HepG2 (cell line): ENCODE data around the gene TMEM114. TPM values are rescaled to one million over a fixed set of nuclear protein-coding genes. Genes with fewer than 3 reads are reported as not detected.

Experiments used
- CREM ChIP-seq, 2 experiments: sonication (generic) in 1 of 2; formaldehyde crosslinking in 1 of 2; IDR thresholded peaks; 2 replicates each; pipeline versions ENCODE4 v1.4.0 to v1.6.1; 2016 to 2020; ENCODE audit warnings: antibody characterized with exemption in 1 of 2, mild to moderate bottlenecking in 1 of 2, missing genetic modification reagents in 1 of 2
- FOXO4 ChIP-seq: sonication (generic); formaldehyde crosslinking; conservative IDR thresholded peaks from 2 replicates; pipeline ENCODE4 v1.8.1; 2023; ENCODE audit warnings: missing genetic modification reagents
- GTF2F1 ChIP-seq: fragments of 150-350 bp; IDR thresholded peaks from 2 replicates; pipeline ENCODE4 v1.6.1; 2014; ENCODE audit warnings: low read length
- HOXD1 ChIP-seq: sonication (generic); formaldehyde crosslinking; IDR thresholded peaks from 2 replicates; pipeline ENCODE4 v1.5.0; 2020; ENCODE audit warnings: missing genetic modification reagents
- IKZF5 ChIP-seq: IDR thresholded peaks from 2 replicates; pipeline ENCODE4 v1.6.1; 2018; ENCODE audit warnings: missing genetic modification reagents, mild to moderate bottlenecking, missing compliant biosample characterization
- IRF1 ChIP-seq: sonication (generic); formaldehyde crosslinking; IDR thresholded peaks from 2 replicates; pipeline ENCODE4 v1.4.0; 2020; ENCODE audit warnings: low read depth, mild to moderate bottlenecking, missing genetic modification reagents
- KDM5B ChIP-seq: sonication (generic); formaldehyde crosslinking; IDR thresholded peaks from 2 replicates; pipeline ENCODE4 v1.4.0; 2020; ENCODE audit warnings: missing genetic modification reagents, mild to moderate bottlenecking, borderline replicate concordance
- KLF12 ChIP-seq: sonication (generic); formaldehyde crosslinking; IDR thresholded peaks from 2 replicates; pipeline ENCODE4 v1.4.0; 2020; ENCODE audit warnings: missing genetic modification reagents, borderline replicate concordance
- PBX2 ChIP-seq: IDR thresholded peaks from 2 replicates; pipeline ENCODE4 v1.6.1; 2016; ENCODE audit warnings: control low read depth
- RARA ChIP-seq: IDR thresholded peaks from 2 replicates; pipeline ENCODE4 v1.6.1; 2016; ENCODE audit warnings: missing genetic modification reagents, missing compliant biosample characterization
- SOX13 ChIP-seq, 3 experiments: fragments of 450-650 bp in 1 of 3; sonication (generic) in 1 of 3; formaldehyde crosslinking in 1 of 3; IDR thresholded peaks in 2 of 3; conservative IDR thresholded peaks in 1 of 3; 2 replicates each; pipeline versions ENCODE4 v1.5.0 to v1.6.1; 2016 to 2020; ENCODE audit warnings: antibody characterized with exemption in 1 of 3, mild to moderate bottlenecking in 1 of 3, missing compliant biosample characterization in 1 of 3, missing genetic modification reagents in 1 of 3, moderate library complexity in 1 of 3
- TP53 ChIP-seq: sonication (generic); formaldehyde crosslinking; conservative IDR thresholded peaks from 2 replicates; pipeline ENCODE4 v1.4.0; 2020; ENCODE audit warnings: missing genetic modification reagents
- U2AF2 ChIP-seq: fragments of 200-400 bp; formaldehyde crosslinking; IDR thresholded peaks from 2 replicates; pipeline ENCODE4 v1.6.1; 2017; ENCODE audit warnings: low read depth, mild to moderate bottlenecking, low read length
- ZBTB33 ChIP-seq: sonication (generic); formaldehyde crosslinking; IDR thresholded peaks from 2 replicates; pipeline ENCODE4 v1.4.0; 2020; ENCODE audit warnings: missing genetic modification reagents
- ZFAT ChIP-seq: sonication (generic); formaldehyde crosslinking; conservative IDR thresholded peaks from 2 replicates; pipeline ENCODE4 v1.8.1; 2023; ENCODE audit warnings: missing genetic modification reagents, inconsistent platforms
- ZNF264 ChIP-seq: sonication (generic); formaldehyde crosslinking; IDR thresholded peaks from 2 replicates; pipeline ENCODE4 v1.4.0; 2020; ENCODE audit warnings: missing genetic modification reagents
- polyA plus RNA-seq, 8 experiments: library from polyadenylated mRNA; depleted of rRNA in 3 of 8; stranded (reverse) in 7 of 8; unstranded in 1 of 8; fragments of >200 nt; fragmentation: Illumina TruSeq in 4 of 8; extraction: Trizol in 4 of 8; gene quantifications; 2 replicates each; pipeline versions ENCODE4 v1.2.1 to v1.2.3, GENCODE V29; 2011 to 2016; ENCODE audit warnings: low read depth in 4 of 8, missing spikeins in 1 of 8, mixed read lengths in 1 of 8; ENCODE audit not compliant: insufficient read depth in 1 of 8
- total RNA-seq, 5 experiments: library from RNA; depleted of rRNA; stranded (reverse); fragments of >200 nt; fragmentation: Illumina TruSeq; extraction: Trizol; gene quantifications; 2 replicates each; pipeline ENCODE4 v1.2.3, GENCODE V29; 2016; ENCODE audit warnings: low read depth in 1 of 5

TMEM114 gene
- total and polyA plus RNA-seq, 2 of the 13 experiments (the other 11 are each of a cell fraction or from before 2014, with no cell fraction given), result not detected

GRCh38 chr16:8552487-8553221 lies 37.7 kb downstream of the TMEM114 start (continued):
- no peak for TF ChIP-seq ZBTB33 (CRISPR knock-in tag)
- 0 out of 2 replicates have a peak, but pooled peaks have one; percentile 28 for TF ChIP-seq SOX13 (IDR thresholded peaks at IDR 0.05)
- peak in 1 of 2 experiments; percentile 77; a peak in 2 of 4 replicates for TF ChIP-seq SOX13 (CRISPR knock-in tag; conservative IDR thresholded peaks at IDR 0.05 in 1 of 2, IDR thresholded peaks at IDR 0.05 in 1 of 2)
- 0 out of 2 replicates have a peak, but pooled peaks have one; percentile 22 for TF ChIP-seq PBX2 (CRISPR knock-in tag)
- TF ChIP-seq U2AF2, result no peak
- TF ChIP-seq FOXO4 (CRISPR knock-in tag), result 0 out of 2 replicates have a peak, but pooled peaks have one; percentile 73
- peak; percentile 46; the same call in 1 of the 2 replicates for TF ChIP-seq CREM (IDR thresholded peaks at IDR 0.05)
- TF ChIP-seq CREM (CRISPR knock-in tag; IDR thresholded peaks at IDR 0.05), result no peak
- TF ChIP-seq IRF1 (CRISPR knock-in tag), result no peak
- no peak for TF ChIP-seq GTF2F1
- 0 out of 2 replicates have a peak, but pooled peaks have one; percentile 30 for TF ChIP-seq ZFAT (CRISPR knock-in tag)
- 0 out of 2 replicates have a peak, but pooled peaks have one; percentile 31 for TF ChIP-seq ZNF264 (CRISPR knock-in tag)
- no peak for TF ChIP-seq KLF12 (CRISPR knock-in tag)
- 0 out of 2 replicates have a peak, but pooled peaks have one; percentile 29 for TF ChIP-seq TP53 (CRISPR knock-in tag)
- TF ChIP-seq RARA (CRISPR knock-in tag), result peak; percentile 68
- 0 out of 2 replicates have a peak, but pooled peaks have one; percentile 55 for TF ChIP-seq HOXD1 (CRISPR knock-in tag)
- TF ChIP-seq KDM5B (CRISPR knock-in tag), result no peak; the same call in 1 of the 2 replicates
- peak; percentile 40; the same call in 1 of the 2 replicates for TF ChIP-seq IKZF5 (CRISPR knock-in tag)
